GM18951 (cell line): Measurements from ENCODE around the gene EFNA4.

Source experiments
- POLR2A ChIP-seq: IDR thresholded peaks from 4 replicates; pipeline ENCODE4 v1.6.1; 2011; ENCODE audit warnings: mild to moderate bottlenecking; ENCODE audit not compliant: insufficient read length, insufficient read depth; ENCODE audit errors: extremely low read depth
- in situ Hi-C: fragments of 300-500 bp; cut with MboI; formaldehyde crosslinking; loops from one replicate; pipeline ENCODE4 v1.12.0; 2022; ENCODE audit warnings: low sequenced_read_pairs, mixed read lengths, inconsistent platforms; ENCODE audit not compliant: unreplicated experiment

Gene EFNA4, protein sequence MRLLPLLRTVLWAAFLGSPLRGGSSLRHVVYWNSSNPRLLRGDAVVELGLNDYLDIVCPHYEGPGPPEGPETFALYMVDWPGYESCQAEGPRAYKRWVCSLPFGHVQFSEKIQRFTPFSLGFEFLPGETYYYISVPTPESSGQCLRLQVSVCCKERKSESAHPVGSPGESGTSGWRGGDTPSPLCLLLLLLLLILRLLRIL

DNA sequence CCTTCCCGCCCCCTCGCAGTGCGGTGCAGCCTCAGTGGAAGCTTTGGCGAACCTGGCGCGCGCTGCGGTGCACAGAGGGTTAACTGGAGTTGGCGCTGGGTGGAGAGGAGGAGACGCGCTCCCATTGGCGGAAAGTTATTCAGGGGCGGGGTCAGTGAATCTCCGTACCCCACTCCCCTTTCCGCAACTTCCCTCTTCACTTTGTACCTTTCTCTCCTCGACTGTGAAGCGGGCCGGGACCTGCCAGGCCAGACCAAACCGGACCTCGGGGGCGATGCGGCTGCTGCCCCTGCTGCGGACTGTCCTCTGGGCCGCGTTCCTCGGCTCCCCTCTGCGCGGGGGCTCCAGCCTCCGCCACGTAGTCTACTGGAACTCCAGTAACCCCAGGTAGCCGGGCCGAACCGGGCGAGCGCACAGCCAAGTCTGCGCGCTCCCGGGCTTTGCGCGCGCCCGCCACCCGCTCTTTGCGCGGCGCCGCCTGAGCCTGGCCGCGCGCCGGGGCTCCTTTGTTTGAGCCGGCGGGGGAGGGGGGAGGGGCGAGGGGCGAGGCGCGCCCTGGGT, at the start of gene EFNA4:
Gene EFNA4, plus strand, starts transcription at position 191 of the 561 bp plus-strand sequence. Its CDS starts 84 bp downstream, at position 275.
- TF ChIP-seq POLR2A: peak; percentile 84
- in situ Hi-C loops: no loop called here

DNA sequence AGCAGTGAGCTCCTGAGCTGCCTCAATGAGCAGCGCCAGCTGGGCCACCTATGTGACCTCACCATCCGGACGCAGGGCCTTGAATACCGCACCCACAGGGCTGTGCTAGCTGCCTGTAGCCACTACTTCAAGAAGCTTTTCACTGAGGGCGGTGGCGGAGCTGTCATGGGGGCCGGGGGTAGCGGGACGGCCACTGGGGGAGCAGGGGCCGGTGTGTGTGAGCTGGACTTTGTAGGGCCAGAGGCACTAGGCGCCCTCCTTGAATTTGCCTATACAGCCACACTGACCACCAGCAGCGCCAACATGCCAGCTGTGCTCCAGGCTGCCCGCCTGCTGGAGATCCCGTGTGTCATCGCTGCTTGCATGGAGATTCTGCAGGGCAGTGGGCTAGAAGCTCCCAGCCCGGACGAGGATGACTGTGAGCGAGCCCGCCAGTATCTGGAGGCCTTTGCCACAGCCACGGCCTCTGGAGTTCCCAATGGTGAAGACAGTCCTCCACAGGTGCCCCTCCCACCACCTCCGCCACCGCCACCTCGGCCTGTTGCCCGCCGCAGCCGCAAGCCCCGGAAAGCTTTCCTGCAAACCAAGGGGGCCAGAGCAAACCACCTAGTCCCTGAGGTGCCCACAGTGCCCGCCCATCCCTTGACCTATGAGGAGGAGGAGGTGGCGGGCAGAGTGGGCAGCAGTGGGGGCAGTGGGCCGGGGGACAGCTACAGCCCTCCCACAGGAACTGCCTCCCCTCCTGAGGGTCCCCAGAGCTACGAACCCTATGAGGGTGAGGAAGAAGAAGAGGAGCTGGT, 48.6 kb upstream of the EFNA4 start:
- in situ Hi-C loops: no loop called here
- no peak for TF ChIP-seq POLR2A

DNA sequence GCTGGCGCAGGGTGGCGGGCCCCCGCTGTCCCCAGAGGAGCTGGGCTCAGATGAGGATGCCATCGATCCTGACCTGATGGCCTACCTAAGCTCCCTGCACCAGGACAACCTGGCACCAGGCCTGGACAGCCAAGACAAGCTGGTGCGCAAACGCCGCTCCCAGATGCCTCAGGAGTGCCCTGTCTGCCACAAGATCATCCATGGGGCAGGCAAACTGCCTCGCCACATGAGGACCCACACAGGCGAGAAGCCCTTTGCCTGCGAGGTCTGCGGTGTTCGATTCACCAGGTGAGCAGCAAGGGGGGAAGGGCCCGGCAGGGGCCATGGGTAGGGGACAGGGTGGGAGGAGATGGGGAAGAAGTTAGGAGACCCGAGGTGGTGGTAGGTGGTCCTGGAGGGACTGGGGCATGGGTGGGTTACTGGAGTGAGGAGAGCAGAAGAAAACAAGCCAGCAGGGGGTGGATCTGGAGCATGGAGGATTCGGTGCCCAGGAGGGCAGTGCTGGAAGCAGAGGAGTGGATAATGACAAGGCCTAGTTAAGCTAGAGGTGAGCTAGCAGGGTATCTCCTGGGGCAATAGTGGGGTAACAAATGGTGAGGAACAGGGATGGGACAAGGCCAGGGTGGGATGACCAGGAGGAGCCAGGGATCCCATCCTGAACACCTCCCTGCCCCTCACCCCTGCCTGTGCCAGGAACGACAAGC, 47.9 kb upstream of the EFNA4 start:
- in situ Hi-C loops: no loop called here
- no peak for TF ChIP-seq POLR2A

DNA sequence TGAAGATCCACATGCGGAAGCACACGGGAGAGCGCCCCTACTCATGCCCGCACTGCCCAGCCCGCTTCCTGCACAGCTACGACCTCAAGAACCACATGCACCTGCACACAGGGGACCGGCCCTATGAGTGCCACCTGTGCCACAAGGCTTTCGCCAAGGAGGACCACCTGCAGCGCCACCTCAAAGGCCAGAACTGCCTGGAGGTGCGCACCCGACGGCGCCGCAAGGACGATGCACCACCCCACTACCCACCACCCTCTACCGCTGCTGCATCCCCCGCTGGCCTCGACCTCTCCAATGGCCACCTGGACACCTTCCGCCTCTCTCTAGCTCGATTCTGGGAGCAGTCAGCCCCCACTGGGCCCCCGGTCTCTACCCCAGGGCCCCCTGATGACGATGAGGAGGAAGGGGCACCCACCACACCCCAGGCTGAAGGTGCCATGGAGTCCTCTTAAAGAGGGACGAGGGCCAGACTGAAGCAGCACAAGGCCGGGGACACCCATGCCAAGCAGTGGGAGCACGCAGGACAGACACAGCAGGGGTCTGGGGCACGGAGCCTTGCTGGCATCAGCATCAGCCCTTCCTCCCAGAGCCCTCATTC, 47.2 kb upstream of the EFNA4 start:
- no peak for TF ChIP-seq POLR2A
- in situ Hi-C loops: no loop called here

DNA sequence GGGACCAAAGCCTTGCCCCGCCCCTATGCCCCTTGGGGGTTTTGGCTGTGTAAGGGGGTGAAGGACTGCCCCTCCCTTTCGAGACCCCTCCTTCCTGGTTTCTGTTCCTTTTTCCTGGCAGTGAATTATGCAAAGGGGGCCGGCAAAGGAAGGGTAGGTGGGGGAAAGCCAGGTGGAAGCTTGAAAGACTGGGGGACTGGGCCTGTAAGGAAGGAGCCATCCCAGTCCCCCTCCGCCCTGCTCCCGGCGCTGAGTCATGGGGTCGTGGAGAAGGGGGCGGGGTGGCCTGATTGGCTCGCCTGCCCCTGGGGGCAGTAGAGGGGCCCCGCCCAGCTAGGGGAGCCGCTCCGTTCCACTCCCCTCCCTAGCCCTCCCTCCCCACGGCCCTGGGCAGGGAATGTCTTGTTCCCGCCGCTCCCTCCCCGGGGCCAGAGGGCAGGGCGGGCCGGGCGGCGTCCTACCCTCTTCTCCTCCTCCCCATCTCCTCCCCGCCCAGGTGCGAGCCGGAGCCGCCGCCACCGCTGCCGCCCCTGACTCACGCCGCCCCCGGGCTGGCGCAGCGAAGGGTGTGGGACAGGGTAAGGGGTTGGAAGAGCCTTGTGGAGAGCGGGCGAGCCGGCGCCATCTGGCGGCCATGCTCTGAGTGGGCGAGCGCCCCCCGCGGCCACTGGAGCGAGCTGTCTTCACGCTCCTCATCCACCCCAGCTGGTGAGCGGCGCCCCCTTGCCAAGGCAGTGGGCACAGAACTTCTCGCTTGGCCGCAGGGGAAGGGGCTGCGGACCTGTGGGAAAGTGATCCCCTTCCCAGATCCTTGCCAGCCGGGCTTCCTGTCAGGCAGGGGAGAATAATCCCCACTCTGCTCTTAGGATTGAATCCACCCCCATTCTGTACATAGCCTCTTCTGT, 46.2 kb upstream of the EFNA4 start:
- TF ChIP-seq POLR2A: no peak
- in situ Hi-C loops: no loop called here

- TF ChIP-seq POLR2A: no peak
- in situ Hi-C loops: no loop called here
Observed at GRCh38 chr1:155017946-155018316, 45.6 kb upstream of the EFNA4 start.

DNA sequence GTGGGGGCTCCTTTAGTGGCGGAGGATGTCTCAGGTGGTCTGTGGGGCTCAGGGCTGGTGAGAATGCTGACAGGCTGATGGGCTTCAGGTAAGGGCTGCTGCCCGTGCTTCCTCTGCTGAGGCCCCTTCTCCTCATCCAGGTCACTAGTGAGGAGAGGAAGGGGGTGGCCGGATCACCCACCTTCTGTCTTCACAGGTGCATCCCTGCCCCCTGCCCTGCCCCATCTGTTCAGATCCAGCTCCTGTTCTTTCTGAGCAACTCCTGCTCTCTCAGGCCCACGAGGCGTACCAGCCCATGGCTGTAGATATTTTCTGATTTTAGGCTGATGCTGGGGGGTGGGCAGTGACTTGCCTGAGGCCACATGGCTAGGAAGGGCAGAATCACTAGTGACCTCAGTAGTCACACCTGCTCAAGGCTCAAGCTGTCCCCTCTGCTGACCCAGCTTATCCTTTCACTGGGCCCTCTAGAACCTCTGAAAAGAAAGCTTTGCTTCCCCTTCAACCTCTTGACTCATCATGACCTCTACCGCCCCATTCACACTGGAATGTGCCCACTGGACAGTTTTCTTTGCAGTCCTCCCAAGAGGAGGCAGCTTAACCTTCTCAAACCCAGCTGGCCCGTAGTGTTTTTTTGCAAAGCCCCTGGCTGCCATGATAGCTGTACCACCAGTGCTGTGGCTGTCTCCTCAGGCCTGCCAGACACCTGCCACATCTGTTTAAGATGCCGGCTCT, 44.8 kb upstream of the EFNA4 start:
- TF ChIP-seq POLR2A: no peak
- in situ Hi-C loops: no loop called here

DNA sequence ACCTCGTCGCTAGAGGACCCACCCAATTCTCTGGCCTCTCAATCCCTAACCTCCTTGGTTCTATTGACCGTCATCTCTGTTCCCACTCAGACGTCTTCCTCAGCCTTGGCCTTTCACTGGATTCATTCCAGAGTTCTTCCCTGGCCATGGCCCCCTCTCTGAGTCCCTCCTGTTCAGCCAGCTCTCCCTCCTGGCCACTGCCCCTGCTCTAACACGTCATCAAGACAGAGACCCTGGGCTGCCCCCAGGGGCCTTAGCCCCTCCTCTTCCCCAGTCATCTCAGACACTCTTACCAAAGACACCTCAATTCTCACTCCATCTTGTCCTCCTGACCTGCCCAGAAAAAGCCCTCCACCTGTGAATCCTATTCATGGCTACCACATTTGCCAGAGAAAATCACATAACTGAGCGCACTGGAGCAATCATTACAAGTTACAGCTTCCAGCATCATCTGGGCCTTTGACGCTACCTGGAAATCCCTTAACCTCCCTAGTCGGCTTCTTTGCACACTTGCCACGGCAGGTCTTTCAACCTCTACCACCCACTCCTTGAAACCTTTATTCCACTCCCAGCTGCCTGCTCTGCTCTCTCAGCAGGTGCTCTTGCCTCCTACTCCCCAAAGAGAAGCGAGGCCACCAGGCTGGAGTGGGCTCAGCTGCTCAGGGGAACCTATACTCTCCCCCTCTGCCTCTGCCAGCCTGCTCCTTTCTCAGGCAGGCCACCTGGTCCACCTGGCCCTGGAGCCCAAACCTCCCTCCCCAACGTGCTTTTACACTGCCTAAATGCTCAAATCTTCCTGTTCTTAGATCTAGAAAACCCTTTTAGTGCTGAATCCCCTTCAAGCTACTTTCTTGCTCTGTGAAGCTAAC, 43.9 kb upstream of the EFNA4 start:
- no peak for TF ChIP-seq POLR2A
- in situ Hi-C loops: no loop called here

GRCh38 chr1:155022136-155022926, 41.2 kb upstream of the EFNA4 start:
- no peak for TF ChIP-seq POLR2A
- in situ Hi-C loops: no loop called here

- TF ChIP-seq POLR2A: no peak
Observed at GRCh38 chr1:155022927-155023236, 40.7 kb upstream of the EFNA4 start.

More at GRCh38 chr1:155022927-155023236, 40.7 kb upstream of the EFNA4 start:
- in situ Hi-C loops: no loop called here
